HUES48 (cell line): ENCODE measurements around the gene RPS26.
A peak's percentile ranks its signal among the peaks of the same experiment; 100 is the strongest.
"Not testable (repeated sequence)": the region's sequence is repeated elsewhere in the genome, so short reads cannot be mapped to it uniquely, and the experiment has no call there.

Experiments
- H3K27ac ChIP-seq: one replicate; pipeline ENCODE4 v1.7.0; 2013; ENCODE audit warnings: low read depth, low read length, inconsistent platforms
- H3K27me3 ChIP-seq: 2 replicates; pipeline ENCODE4 v1.6.1; 2013; ENCODE audit warnings: mild to moderate bottlenecking, low read length; ENCODE audit not compliant: control insufficient read depth, insufficient read depth
- H3K36me3 ChIP-seq: 2 replicates; pipeline ENCODE4 v1.6.1; 2013; ENCODE audit warnings: low read length; ENCODE audit not compliant: control insufficient read depth, insufficient read depth
- H3K4me1 ChIP-seq: 2 replicates; pipeline ENCODE4 v1.6.1; 2013; ENCODE audit warnings: mild to moderate bottlenecking, low read length; ENCODE audit not compliant: control insufficient read depth, insufficient read depth
- H3K4me3 ChIP-seq: 2 replicates; pipeline ENCODE4 v1.5.1; 2013; ENCODE audit warnings: mild to moderate bottlenecking, low read depth, low read length
- H3K9ac ChIP-seq: 2 replicates; pipeline ENCODE4 v1.6.1; 2013; ENCODE audit warnings: mild to moderate bottlenecking, low read depth, low read length, moderate library complexity
- H3K9me3 ChIP-seq: 2 replicates; pipeline ENCODE4 v1.6.1; 2013; ENCODE audit warnings: low read length; ENCODE audit not compliant: control insufficient read depth, insufficient read depth

Gene RPS26

GRCh38 chr12:56042843-56043242 is 1.1 kb downstream of the RPS26 start:
- Histone ChIP-seq H3K9ac (peak overlapping the region; percentile 94), H3K27ac (peak overlapping the region; percentile 90), H3K4me3 (peak overlapping the region; percentile 80), H3K36me3 (peaks cover 36% of the 10 kb centered on the region), H3K27me3 (no peaks in the 10 kb centered on the region), H3K9me3 (no peaks in the 10 kb centered on the region), H3K4me1 (peaks cover 23% of the 10 kb centered on the region)

GRCh38 chr12:56046027-56046780 is 4.5 kb downstream of the RPS26 start:
- H3K27me3 ChIP-seq, result no peaks in the 10 kb centered on the region
- no peak overlapping the region for H3K4me3 ChIP-seq
- peaks cover 13% of the 10 kb centered on the region; the same call in 1 of the 2 replicates for H3K4me1 ChIP-seq
- H3K36me3 ChIP-seq, result peaks cover 33% of the 10 kb centered on the region
- H3K9me3 ChIP-seq, result no peaks in the 10 kb centered on the region
- H3K9ac ChIP-seq, result no peak overlapping the region
- H3K27ac ChIP-seq, result peak overlapping the region; percentile 40

GRCh38 chr12:56053407-56053893 is 11.7 kb downstream of the RPS26 start:
- H3K9me3 ChIP-seq, result no peaks in the 10 kb centered on the region
- no peak overlapping the region for H3K9ac ChIP-seq
- no peaks in the 10 kb centered on the region for H3K36me3 ChIP-seq
- no peaks in the 10 kb centered on the region for H3K4me1 ChIP-seq
- H3K4me3 ChIP-seq, result no peak overlapping the region
- H3K27me3 ChIP-seq, result no peaks in the 10 kb centered on the region
- no peak overlapping the region for H3K27ac ChIP-seq

GRCh38 chr12:56059964-56060363 is 18.2 kb downstream of the RPS26 start:
- not testable (repeated sequence) for H3K27ac ChIP-seq, H3K4me1 ChIP-seq, H3K9me3 ChIP-seq, H3K4me3 ChIP-seq, H3K27me3 ChIP-seq, H3K9ac ChIP-seq, H3K36me3 ChIP-seq

- no peaks in the 10 kb centered on the region for H3K9me3 ChIP-seq
- H3K9ac ChIP-seq, result no peak overlapping the region
- no peak overlapping the region for H3K4me3 ChIP-seq
- H3K4me1 ChIP-seq, result no peaks in the 10 kb centered on the region
- no peak overlapping the region for H3K27ac ChIP-seq
- no peaks in the 10 kb centered on the region for H3K27me3 ChIP-seq
- no peaks in the 10 kb centered on the region for H3K36me3 ChIP-seq
Measured at GRCh38 chr12:56061982-56062381, 20.3 kb downstream of the RPS26 start.

- Histone ChIP-seq H3K36me3 (no peaks in the 10 kb centered on the region), H3K27me3 (no peaks in the 10 kb centered on the region), H3K4me3 (no peak overlapping the region), H3K9ac (no peak overlapping the region), H3K9me3 (no peaks in the 10 kb centered on the region), H3K27ac (no peak overlapping the region), H3K4me1 (no peaks in the 10 kb centered on the region)
Measured at GRCh38 chr12:56062996-56063395, 21.3 kb downstream of the RPS26 start.

- Histone ChIP-seq H3K9ac (no peak overlapping the region), H3K4me3 (no peak overlapping the region), H3K9me3 (no peaks in the 10 kb centered on the region), H3K27me3 (no peaks in the 10 kb centered on the region), H3K27ac (no peak overlapping the region), H3K36me3 (no peaks in the 10 kb centered on the region), H3K4me1 (no peaks in the 10 kb centered on the region)
Measured at GRCh38 chr12:56071648-56072047, 29.9 kb downstream of the RPS26 start.

GRCh38 chr12:56074396-56074795 is 32.7 kb downstream of the RPS26 start:
- Histone ChIP-seq H3K9ac (no peak overlapping the region), H3K27me3 (no peaks in the 10 kb centered on the region), H3K36me3 (no peaks in the 10 kb centered on the region), H3K27ac (no peak overlapping the region), H3K4me3 (no peak overlapping the region), H3K4me1 (peaks cover 5% of the 10 kb centered on the region; the same call in 1 of the 2 replicates), H3K9me3 (no peaks in the 10 kb centered on the region)

- H3K36me3 ChIP-seq, H3K4me3 ChIP-seq, H3K27me3 ChIP-seq, H3K9ac ChIP-seq, H3K9me3 ChIP-seq, H3K27ac ChIP-seq: not testable (repeated sequence)
- H3K4me1 ChIP-seq, result peaks cover 18% of the 10 kb centered on the region
Measured at GRCh38 chr12:56077966-56078365, 36.2 kb downstream of the RPS26 start.

GRCh38 chr12:56078427-56078826 is 36.7 kb downstream of the RPS26 start:
- Histone ChIP-seq H3K9ac (peak overlapping the region; percentile 8; the same call in 1 of the 2 replicates), H3K9me3 (no peaks in the 10 kb centered on the region), H3K4me1 (peaks cover 18% of the 10 kb centered on the region), H3K27ac (peak overlapping the region; percentile 94), H3K36me3 (peaks cover 2% of the 10 kb centered on the region; the same call in 1 of the 2 replicates), H3K4me3 (peak overlapping the region; percentile 74), H3K27me3 (no peaks in the 10 kb centered on the region)

GRCh38 chr12:56078931-56079722 is 37.4 kb downstream of the RPS26 start:
- H3K27ac ChIP-seq, result peak overlapping the region; percentile 94
- peak overlapping the region; percentile 68 for H3K9ac ChIP-seq
- H3K36me3 ChIP-seq, result peaks cover 9% of the 10 kb centered on the region
- H3K4me1 ChIP-seq, result peaks cover 18% of the 10 kb centered on the region
- H3K27me3 ChIP-seq, result no peaks in the 10 kb centered on the region
- H3K9me3 ChIP-seq, result no peaks in the 10 kb centered on the region
- H3K4me3 ChIP-seq, result peak overlapping the region; percentile 74
